GM19452 (cell line): Measurements from ENCODE around the gene SMIM13.

Experiments
- ATAC-seq: cut with Tn5 transposase; IDR thresholded peaks from one replicate; pipeline ENCODE4 v1.9.1; 2021; ENCODE audit not compliant: unreplicated experiment

Gene SMIM13

DNA sequence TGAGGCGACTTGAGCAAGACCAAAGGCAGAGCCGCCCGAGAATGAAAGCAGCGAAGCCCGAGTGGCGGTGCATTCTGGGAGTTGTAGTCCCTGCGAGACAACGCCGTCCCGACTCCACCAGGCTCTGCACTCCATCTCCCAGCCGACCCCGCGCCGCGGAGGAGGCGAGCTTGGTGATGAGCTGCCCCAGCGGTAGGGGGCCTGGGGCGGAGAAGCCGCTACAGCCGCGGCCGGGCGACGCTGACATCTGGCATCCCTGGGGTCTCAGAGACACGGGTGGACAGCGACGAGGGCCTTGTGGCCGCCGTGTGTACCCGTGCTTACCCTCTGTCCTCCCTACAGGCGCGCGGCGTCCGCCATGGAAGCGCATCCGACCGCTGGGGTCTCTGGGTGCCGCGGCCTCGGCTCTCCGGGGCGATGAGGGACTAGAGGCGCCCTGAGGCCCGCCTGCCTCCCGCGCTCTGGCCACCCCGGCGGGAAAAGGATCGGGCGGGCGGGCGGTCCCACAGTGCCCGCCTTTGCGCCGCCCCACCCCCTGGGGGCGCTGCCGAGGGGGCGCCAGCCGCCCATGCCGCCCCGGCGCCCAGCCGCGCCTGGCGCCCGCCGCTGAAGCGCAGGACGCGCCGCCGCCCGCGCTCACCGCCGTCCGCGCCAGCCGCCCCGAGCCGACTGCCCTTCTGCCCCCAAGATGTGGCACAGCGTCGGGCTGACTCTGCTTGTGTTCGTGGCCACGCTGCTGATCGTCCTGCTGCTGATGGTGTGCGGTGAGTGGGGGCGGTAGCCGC lies at the start of gene SMIM13:
Gene SMIM13, plus strand, starts transcription at position 209 of the 785 bp plus-strand sequence. Its CDS starts 480 bp downstream, at position 689.
- peak; percentile 88 for ATAC-seq

DNA sequence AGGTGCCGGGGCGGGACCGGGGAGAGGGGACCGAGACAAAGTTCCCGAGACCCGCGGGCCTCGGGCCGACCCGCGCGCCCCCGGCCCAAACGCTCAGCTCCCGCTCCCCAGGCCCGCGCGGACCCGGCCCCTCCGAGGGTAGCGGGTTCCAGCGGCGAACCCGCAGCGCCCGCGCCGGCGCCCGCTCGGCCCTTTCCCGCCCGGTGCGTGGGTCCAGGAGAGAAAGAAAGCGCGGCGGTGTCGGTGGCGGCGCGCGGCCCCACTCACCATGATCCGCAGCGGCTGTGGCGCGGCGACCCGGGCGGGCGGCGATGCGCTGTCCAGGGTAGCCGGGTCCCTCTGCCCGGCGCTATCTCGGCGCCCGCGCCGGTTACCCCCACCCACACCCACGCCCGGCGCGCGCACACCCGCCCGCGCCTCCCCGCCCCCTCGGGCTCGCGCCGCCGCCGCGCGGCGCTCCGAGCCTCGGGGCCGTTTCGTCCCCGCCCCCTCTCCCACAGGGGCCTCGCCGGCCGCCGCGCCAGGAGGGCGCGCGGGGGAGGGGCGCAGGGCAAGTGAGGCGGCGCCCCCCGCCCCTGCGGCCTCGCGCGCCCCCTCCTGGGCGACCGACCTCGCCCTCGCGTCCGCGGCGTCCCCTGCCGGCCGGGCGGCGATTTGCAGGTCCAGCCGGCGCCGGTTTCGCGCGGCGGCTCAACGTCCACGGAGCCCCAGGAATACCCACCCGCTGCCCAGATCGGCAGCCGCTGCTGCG lies 49.5 kb upstream of the SMIM13 start, which contains the start of gene ELOVL2:
Gene ELOVL2, minus strand, starts transcription at position 345 of the 751 bp plus-strand sequence. Its CDS starts 75 bp downstream, at position 270.
- ATAC-seq: no peak

DNA sequence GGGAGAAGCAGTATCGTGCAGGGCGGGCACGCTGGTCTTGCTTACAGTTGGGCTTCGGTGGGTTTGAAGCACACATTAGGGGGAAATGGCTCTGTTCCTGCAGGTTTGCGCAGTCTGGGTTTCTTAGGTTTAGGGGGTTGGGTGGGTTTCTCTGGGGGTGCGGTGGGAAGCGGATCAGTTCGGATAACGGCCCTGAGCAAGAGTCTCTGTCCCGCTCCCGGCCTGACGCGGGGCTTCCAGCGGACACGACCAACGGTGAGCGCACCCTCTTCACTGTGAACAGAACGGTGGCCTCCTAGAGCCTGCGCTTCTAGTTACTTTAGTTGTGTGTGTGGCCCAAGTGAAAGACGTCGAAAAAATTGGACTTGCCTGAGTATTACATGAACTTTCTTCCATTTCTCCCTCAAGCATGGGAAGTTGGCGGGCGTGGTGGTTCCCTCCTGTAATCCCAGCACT lies 48.9 kb upstream of the SMIM13 start:
- no peak for ATAC-seq

DNA sequence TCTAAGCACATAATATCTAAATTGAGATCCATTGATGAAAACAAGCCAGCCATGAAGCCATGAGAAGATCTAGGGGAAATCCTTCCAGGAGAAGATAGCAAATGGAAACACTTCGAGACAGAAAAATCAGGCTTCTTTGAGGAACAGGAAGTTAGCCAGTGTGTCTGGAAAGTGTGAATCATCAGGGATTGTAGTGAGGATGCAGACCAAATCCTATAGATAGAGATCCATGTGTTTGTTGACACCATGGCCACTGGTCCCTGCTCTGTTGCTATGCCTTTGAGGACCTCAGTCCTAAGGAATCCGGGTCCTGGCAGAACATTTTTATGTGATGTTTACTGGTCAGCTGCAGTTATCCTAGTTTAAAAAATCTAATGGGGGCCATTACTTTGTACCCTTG lies 42.9 kb upstream of the SMIM13 start:
- ATAC-seq: no peak

DNA sequence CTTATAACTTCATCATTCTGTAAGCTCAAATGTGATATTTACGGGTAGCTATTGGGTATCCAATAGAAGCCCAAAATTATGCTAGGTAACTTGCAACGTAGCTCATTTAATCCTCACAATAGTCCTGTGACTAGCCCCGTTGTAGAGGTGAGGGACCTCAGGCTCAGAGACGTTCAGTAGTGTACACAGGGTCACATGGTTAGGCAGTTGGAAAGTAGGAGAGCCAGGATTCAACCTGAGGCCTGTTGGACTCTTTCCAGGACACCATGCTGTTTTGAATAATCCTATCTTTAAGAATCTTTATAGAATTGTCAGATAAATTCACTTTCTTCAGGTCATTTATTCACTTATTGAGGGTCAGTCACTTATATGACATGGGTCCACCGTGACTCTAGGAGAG lies 40.3 kb upstream of the SMIM13 start:
- no peak for ATAC-seq

DNA sequence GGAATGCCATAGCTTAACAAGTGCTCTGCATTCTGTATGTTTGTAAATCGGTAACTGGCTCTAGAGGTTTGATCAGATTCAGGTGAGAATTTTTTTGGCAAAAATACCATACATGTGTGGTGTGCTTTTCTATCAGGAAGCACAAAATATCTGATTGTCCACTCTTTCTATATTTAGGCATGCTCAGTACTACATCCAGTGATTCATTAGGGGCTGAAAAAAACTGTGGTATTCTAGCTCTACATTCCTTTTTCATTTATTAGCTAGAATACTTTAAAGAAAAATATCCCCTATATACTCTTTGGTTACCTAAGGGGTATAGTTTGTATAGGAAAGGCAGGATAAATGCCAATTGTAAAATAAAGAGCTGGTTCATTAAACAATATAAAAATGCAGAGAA lies 38.9 kb upstream of the SMIM13 start:
- no peak for ATAC-seq

DNA sequence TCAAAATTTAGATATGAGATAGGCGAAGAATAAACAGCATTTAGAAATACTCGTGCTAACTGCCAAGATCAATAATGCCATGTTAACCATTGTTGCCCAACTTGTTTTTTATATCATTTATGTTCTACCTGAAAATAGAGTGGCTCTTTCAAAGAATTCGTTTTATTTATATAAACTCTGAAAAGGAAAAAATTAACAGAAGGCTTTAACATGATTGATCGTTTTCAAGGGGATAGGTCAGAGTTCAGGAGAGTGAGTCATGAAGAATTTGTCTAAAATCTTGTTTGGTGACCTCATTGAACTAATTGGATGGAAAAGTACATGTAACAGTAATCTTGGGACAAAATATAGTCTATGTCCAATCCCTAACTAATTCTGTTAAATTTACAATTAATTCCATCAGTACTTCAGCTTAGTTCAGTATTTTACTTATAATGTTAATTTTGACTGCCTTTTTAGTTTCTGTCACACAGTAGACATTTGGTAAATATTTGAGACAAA lies 38.5 kb upstream of the SMIM13 start:
- ATAC-seq: no peak

DNA sequence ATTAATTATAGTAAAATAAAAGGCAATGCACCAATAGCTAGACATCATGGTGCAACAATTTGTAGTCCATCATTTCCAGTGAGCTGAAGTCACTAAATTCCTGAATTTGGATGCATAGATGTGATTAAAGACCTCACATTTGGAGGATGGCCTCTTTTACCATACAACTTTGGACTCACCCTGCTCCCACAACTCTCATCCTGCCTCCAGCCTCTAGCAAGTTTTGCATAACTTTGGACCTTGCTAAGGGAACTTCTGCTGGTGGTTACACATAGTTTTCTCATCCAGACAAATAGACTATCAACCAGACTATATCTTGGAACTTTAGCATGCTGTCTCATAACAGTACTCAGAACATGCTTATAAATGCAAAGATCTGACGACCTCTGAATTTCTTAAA lies 36.8 kb upstream of the SMIM13 start:
- no peak for ATAC-seq

DNA sequence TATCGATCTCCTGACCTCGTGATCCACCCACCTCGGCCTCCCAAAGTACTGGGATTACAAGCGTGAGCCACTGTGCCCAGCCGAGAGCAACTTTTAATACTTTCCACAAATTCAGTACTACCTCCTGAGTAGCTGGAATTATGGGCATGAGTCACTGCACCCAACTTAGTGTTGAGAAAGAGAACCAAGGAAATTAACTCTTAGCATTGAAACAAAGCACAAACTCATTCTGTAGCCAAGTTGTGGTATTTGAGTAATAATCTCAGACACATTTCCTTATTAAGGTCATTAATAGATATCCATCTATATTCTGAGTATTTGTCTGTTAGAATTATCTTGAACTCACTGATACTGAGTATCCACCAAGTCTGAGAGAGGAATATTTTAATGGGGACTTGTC lies 35.2 kb upstream of the SMIM13 start:
- no peak for ATAC-seq

DNA sequence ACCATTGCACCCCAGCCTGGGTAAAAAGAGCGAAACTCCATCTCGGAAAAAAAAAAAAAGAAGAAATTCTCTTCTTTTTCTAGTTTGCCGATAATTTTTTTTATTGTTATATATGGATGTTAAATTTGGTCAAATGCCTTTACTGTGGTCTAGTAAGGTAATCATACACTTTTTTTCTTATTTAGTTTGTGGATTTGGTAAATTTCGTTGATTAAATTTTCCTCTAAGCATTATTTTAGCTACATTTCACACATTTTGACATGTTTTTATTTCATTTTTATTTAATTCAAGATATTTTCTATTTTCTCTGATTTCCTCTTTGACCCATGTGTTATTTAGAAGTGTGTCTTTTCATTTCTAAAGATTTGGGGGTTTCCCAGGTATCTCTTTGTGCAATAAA lies 31.6 kb upstream of the SMIM13 start:
- no peak for ATAC-seq

DNA sequence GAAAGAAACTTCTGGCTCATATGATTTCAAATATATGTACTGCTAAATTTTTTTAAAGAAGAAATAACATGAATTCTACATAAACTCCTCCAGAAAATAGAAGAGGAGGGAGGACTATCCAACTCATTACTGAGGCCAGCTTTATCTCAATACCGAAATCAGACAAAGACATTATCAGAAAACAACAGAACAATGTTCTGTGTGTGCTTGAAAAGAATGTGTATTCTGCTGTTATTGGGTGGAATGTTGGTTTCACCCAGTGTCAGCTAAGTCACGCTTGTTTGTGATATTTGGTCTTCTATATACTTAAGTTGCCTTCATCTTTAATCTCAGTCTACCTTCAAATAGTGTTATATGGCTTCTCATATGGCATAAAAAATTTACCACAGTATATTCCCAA lies 30.9 kb upstream of the SMIM13 start:
- no peak for ATAC-seq

DNA sequence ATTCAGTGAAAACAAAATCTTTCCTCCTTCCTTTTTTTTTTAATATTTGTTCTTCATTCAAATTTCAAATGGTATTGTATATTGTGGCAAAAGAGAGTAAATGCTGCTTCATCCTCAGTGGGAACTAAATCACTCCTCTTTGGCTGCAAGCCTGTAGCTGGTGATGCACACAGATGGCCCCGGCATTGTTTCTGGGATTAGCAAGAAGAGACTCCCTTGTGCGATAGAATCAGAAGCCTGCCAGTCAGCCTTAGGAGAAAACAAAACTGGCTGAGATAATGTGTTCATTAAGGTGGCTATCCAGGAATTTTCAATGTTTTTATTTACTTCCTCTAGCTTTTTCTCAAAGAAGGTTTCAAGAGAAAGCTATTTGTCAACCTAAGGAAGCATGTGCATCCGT lies 28.8 kb upstream of the SMIM13 start:
- ATAC-seq: no peak

DNA sequence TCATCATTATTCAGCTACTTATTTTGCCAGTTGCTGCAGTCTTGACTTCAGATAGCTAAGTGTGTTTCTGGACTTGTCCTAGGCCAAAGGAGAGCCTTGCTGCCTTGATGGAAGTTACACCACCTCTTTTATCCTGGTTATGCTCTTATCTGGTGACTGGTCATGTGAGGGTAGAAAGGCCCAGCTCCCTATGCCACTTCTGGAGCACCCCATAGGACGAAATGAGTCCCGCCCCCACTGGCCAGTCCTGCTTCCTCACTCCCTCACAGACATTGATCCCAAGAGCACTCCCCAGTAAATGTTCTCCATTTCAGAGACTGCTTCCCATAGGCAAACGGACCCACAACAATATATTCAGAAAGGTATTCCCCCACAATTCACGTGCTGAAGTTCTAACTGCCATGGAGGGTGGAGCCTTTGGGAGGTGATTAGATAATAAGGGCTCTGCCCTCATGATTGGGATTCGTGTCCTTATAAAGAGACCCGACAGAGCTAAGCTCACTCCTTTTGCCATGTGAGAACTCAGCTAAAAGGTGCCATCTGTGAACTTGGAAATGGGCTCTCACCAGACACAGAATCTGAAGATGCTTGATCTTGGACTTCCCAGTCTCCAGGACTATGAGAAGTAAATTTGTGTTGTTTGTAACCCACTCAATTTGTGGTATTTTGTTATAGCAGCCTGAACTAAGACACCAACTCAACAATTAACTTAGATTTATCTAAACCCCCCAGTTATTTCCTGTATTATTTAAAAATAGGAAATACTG lies 28.0 kb upstream of the SMIM13 start:
- ATAC-seq: no peak

DNA sequence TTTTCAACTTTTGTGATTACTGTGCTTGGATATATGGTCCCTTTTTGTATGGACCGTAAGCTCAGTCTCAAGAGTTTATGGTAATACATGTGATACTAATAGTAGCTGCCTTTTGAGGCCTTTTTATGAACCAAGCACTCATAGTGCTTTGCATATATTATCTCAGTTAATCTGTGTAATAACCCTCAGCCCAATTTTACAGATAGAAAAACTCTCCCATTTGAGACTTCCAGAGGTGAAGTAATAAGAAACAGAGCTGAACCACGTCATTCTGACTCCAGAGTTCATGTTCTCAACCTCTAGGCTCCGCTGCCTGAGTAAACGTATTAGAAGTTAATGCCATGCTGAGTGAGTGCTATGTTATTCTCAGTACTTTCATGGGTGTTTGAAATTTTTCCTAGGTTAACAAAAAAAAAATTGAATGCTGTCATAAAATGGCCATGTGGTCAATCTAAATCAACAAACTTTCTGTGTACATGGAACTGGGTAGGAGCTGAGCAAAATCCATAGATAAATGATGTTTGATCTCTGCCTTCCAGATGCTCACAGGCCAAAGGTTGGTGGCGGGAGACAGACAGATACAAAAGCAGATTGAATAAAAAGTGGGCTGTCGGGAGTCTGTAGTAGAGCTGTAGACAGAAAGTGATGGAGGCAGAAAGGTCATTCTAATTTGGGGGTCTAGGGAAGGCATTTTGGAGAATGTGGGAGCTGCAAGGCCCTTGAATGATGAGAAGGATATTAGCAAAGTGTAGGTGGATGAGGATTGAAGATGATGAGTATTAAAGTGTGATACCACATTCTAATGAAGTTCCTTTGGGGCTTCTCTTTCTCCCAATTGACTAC lies 26.9 kb upstream of the SMIM13 start:
- no peak for ATAC-seq

DNA sequence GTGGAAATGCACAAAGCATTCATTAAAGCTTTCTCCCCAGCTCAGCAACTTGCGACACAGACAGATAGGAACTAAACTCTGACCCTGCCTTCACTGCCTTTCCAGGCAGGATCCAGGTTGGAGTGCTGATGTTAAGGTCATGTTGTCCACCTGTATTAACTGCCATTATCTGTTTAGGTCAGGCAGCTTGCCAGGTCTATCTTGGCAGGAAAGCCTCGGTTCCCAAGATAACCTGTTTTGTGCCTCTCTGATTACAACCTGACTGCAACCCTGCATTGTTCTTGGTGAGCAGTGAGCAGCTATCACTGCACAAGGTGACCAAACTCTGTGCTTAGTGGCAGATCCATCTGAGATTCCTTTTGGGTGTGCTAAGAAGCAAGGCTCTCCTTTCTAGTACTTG lies 26.3 kb upstream of the SMIM13 start:
- ATAC-seq: no peak

DNA sequence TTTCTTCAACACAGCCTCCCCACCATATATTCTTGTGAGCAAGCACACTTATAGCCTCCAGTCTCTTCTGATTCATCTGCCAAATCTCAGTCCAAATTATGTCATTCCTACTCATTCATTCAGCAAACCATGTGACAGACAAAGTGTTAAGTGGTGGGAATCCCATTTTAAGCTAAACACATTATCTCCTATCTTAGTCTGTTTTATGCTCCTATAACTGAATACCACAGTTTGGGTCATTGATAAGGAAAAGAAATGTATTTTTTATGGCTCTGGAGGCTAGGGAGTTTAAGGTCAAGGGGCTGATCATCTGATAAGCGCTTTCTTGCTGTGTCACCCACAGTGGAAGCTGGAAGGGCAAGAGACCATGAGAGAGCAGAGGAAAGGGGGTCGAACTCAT lies 23.9 kb upstream of the SMIM13 start:
- ATAC-seq: no peak

DNA sequence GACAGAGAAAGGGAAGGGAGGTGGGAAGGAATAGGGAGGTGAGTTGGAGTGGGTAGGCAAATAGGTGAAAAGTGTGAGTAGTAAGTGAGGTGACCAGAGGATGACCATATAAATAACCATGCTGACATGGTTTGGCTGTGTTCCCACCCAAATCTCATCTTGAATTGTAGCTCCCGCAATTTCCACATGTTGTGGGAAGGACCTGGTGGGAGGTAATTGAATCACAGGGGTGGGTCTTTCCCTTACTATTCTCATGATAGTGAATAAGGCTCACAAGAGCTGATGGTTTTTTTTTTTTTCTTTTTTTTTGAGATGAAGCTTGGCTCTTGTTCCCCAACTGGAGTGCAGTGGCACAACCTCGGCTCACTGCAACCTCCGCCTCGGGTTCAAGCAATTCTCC lies 21.5 kb upstream of the SMIM13 start:
- no peak for ATAC-seq

DNA sequence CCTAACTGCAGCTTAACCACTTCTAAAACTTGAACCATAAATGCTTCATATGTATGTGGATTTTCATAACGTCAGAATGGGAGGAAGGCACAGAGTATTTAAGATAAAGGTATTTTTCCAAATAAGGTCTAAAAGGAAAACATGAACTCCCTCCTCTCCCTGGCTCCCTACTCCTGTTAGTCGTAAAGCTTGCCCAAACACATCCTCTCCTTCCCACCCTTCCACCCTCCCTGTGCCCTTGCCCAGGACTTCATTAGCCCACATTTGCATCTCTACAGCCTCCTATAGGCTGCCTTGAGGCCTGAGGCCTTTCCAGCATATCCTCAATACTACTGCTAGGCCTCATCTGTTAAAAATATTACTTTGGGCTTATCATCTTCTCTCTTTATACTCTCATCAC lies 17.1 kb upstream of the SMIM13 start:
- no peak for ATAC-seq

DNA sequence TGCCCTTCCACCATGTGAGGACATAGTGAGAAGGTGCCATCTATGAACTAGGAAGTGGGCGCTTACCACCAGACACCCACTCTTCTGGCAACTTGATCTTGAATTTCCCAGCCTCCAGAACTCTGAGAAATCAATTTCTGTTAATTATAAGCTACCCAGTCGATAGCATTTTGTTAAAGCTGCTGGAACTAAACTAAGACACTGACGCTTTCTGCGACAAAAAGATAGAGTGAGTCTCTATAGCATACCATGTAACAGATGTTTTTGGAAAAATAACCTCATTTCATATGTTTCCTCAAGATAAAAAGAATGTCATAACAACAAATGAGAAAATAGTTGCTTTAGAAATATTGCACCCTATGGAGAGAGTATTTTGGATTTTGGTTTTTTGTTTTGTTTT lies 15.4 kb upstream of the SMIM13 start:
- no peak for ATAC-seq

DNA sequence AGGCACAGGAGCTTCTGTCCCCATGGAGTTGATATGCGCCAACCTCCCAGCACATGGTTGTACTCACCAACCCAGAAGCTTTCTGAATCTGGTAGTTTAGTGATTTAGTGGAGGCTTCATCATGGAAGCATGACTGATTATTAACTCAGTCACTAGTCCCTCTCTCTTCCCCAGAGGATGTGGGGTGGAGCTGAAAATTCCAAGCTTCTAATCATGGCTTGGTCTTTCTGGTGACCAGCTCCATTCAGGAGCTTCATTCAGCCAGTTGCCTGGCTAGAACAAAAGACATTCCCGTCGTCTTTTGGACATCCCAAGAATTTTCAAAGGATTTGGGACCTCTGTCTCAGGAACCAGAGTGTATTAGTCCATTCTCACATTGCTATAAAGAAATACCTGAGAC lies 13.3 kb upstream of the SMIM13 start:
- ATAC-seq: no peak
